Adrenal gland (tissue), 12 donors: Measurements from ENCODE around the gene CCDC183. TPM values are rescaled to one million over a fixed set of nuclear protein-coding genes. Genes with fewer than 3 reads are reported as not detected.
"Not testable (repeated sequence)": the region's sequence is repeated elsewhere in the genome, so short reads cannot be mapped to it uniquely, and the experiment has no call there.

Experiments
- DNase-seq, 7 donors: peaks; one replicate each; pipeline ENCODE4 v3.0.0-alpha.2; 2019 to 2020
- H3K27ac ChIP-seq, 5 donors: fragments of 200-600 bp; sonication (generic) in 4 of 5; 1 replicate in 3 of 5; 2 replicates in 2 of 5; pipeline versions ENCODE4 v1.5.1 to v1.8.0; 2016 to 2020; ENCODE audit warnings: mild to moderate bottlenecking in 1 of 5
- H3K27me3 ChIP-seq: fragments of 200-600 bp; 2 replicates; pipeline ENCODE4 v1.8.0; 2021
- H3K36me3 ChIP-seq, 2 donors: fragments of 200-600 bp; replicated peaks in 1 of 2; 1 replicate in 1 of 2; 2 replicates in 1 of 2; pipeline versions ENCODE4 v1.5.1 to v1.8.0; 2018 to 2022
- H3K4me1 ChIP-seq, 2 donors: fragments of 200-600 bp; replicated peaks in 1 of 2; 1 replicate in 1 of 2; 2 replicates in 1 of 2; pipeline versions ENCODE4 v1.5.1 to v1.8.0; 2018 to 2021
- H3K4me3 ChIP-seq, 4 donors: fragments of 200-600 bp; sonication (generic) in 3 of 4; one replicate each; pipeline ENCODE4 v1.5.1; 2016 to 2018
- H3K9me3 ChIP-seq, 3 donors: fragments of 200-600 bp; sonication (generic) in 1 of 3; replicated peaks in 1 of 3; 1 replicate in 2 of 3; 2 replicates in 1 of 3; pipeline versions ENCODE4 v1.5.1 to v1.8.0; 2016 to 2021
- POLR2A ChIP-seq, 2 donors: fragments of 450-650 bp; IDR thresholded peaks; one replicate each; pipeline ENCODE4 v1.6.1; 2017; ENCODE audit warnings: antibody characterized with exemption in 2 of 2, mild to moderate bottlenecking in 2 of 2, moderate library complexity in 1 of 2
- WGBS, 4 donors: extraction: QIAGEN DNeasy Blood & Tissue Kit in 2 of 4; methylation state at CpG; one replicate each; pipeline versions ENCODE4 v1.1.5 to v1.1.7; 2013 to 2017; 5-methylcytosine and 5-hydroxymethylcytosine counted together
- intact Hi-C, 2 donors: fragments of 100-400 bp; cut with DNase I; formaldehyde crosslinking; loops; one replicate each; pipeline versions ENCODE4 v1.14.1 to v1.15.0; 2022 to 2023
- polyA plus RNA-seq, 3 donors: library from polyadenylated mRNA; stranded (reverse); fragments of 200-250 nt in 2 of 3; fragments of 350-450 nt in 1 of 3; fragmentation: Illumina TruSeq in 1 of 3; extraction: RNeasy Lipid Tissue Mini Kit (QIAGEN cat#74804) in 1 of 3; gene quantifications; one replicate each; pipeline ENCODE4 v1.2.3, GENCODE V29; 2013 to 2014
- total RNA-seq, 9 donors: library from RNA; depleted of rRNA in 4 of 9; stranded (reverse); fragments of >200 nt in 4 of 9; fragments of 120-200 nt in 1 of 9; fragmentation: NEBNext Ultra II Directional in 1 of 9; extraction: Animal tissue kit (Norgen Biotek cat#: 25700) in 1 of 9; gene quantifications; one replicate each; pipeline versions ENCODE4 v1.1.0 to v1.2.4, GENCODE V29; 2013 to 2023
- TF ChIP-seq, protein P1 (sequence below), 6 experiments: fragments of 450-650 bp in 4 of 6; fragments of 200-600 bp in 2 of 6; sonication (generic) in 1 of 6; IDR thresholded peaks; 1 replicate in 5 of 6; 2 replicates in 1 of 6; pipeline versions ENCODE4 v1.5.1 to v1.8.0; 2016 to 2021; ENCODE audit warnings: antibody characterized with exemption in 6 of 6, mild to moderate bottlenecking in 2 of 6, moderate library complexity in 1 of 6
- donor health status: healthy with polysubstance abuse.
- donor health status: Bipolar disorder and iron deficiency.
- donor health status: DM: yes; HTN: yes; CAD: no.
- donor health status: DM: no; HTN: no; CAD: no.
- donor health status: DM: no; HTN: no; CAD: no.
- donor health status: DM: yes; HTN: yes; CAD: no.

Gene CCDC183
- total and polyA plus RNA-seq, 12 donors = 0.46 to 17.5 (median 1.8) TPM; not detected in 1

DNA sequence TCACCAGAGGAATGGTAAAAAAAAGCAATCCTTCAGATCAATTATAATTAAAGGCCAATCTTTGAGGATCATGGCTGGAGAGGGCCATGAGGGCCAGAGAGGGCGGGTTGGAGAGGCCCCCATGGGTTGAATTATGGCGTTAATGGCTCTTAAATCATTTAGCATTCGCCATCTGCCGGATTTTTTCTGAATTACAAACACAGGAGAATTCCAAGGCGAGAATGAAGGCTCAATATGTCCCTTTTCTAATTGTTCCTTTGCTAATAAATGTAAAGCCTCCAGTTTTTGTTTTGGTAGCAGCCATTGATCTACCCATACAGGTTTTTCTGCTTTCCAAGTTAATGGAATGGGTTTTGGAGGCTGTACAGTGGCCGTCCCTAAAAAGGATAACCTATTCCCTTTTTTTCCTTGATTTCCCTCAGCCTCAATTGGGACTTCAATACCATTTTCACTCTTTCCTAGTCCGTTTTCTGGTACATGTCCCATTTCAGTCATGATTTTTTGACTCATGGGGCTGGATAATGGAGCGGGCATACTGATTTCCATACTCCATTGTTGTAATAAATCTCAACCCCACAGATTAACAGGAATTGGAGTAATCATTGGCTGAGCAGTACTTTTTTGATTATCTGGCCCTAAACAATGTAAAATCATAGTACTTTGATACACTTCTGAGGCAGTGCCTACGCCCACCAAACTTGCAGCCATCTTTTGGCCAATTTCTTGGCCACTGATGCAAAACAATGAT lies 11.7 kb upstream of the CCDC183 start:
- Histone ChIP-seq H3K4me1 (peaks cover 0 to 3% of the 10 kb centered on the region in 2 donors), H3K9me3 (no peaks in the 10 kb centered on the region), H3K36me3 (no peaks in the 10 kb centered on the region), H3K4me3 (no peak overlapping the region), H3K27me3 (no peaks in the 10 kb centered on the region), H3K27ac (peak overlapping the region in 2 of 5 donors; percentile 74 to 78)
- intact Hi-C loops = loop anchor here in 1 of 2 donors (10.0 kb wide), 1 partner anchor 450 kb away; the partner anchor contains the start of gene SLC34A3
- TF ChIP-seq, protein P1, sequence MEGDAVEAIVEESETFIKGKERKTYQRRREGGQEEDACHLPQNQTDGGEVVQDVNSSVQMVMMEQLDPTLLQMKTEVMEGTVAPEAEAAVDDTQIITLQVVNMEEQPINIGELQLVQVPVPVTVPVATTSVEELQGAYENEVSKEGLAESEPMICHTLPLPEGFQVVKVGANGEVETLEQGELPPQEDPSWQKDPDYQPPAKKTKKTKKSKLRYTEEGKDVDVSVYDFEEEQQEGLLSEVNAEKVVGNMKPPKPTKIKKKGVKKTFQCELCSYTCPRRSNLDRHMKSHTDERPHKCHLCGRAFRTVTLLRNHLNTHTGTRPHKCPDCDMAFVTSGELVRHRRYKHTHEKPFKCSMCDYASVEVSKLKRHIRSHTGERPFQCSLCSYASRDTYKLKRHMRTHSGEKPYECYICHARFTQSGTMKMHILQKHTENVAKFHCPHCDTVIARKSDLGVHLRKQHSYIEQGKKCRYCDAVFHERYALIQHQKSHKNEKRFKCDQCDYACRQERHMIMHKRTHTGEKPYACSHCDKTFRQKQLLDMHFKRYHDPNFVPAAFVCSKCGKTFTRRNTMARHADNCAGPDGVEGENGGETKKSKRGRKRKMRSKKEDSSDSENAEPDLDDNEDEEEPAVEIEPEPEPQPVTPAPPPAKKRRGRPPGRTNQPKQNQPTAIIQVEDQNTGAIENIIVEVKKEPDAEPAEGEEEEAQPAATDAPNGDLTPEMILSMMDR (IDR thresholded peaks at IDR 0.05) = peak; percentile 18 to 56 (median 38)
- TF ChIP-seq POLR2A (IDR thresholded peaks at IDR 0.05) = no peak
- DNase-seq = no peak
- 52 to 65% (median 57%) methylated on average over 9 of the region's 9 CpGs for WGBS, 4 donors

DNA sequence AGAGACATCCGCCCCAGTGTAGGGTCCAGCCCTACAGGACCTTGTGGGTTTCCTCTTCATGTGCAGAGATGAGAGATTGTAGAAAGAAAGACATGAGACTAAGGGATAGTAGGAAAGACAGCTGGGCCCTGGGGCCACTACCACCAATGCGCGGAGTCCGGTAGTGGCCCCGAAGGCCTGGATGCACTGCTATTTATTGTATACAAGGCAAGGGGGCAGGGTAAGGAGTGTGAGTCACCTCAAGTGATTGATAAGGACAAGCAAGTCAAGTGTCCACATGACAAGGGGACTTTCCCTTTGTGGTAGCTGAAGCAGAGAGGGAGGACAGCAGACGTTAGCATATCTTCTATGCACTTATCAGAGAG lies 11.2 kb upstream of the CCDC183 start:
- H3K4me3 ChIP-seq = no peak overlapping the region
- DNase-seq = peak in 2 of 7 donors; percentile 61 to 70
- 60 to 78% (median 66%) methylated on average over 6 of the region's 6 CpGs for WGBS, 4 donors
- H3K9me3 ChIP-seq = no peaks in the 10 kb centered on the region
- H3K27me3 ChIP-seq = no peaks in the 10 kb centered on the region
- peak overlapping the region in 3 of 5 donors; percentile 61 to 78 (median 74) for H3K27ac ChIP-seq
- intact Hi-C loops = loop anchor here (5.0 to 10.0 kb wide), 3 partner anchors 247 to 450 kb away; partner anchors contain the start of genes FUT7 (in 1 of the 2) and SLC34A3 (in 1 of the 2)
- H3K36me3 ChIP-seq = no peaks in the 10 kb centered on the region
- TF ChIP-seq, protein P1 (IDR thresholded peaks at IDR 0.05) = no peak
- no peak for TF ChIP-seq POLR2A (IDR thresholded peaks at IDR 0.05)
- peaks cover 0 to 3% of the 10 kb centered on the region in 2 donors for H3K4me1 ChIP-seq

DNA sequence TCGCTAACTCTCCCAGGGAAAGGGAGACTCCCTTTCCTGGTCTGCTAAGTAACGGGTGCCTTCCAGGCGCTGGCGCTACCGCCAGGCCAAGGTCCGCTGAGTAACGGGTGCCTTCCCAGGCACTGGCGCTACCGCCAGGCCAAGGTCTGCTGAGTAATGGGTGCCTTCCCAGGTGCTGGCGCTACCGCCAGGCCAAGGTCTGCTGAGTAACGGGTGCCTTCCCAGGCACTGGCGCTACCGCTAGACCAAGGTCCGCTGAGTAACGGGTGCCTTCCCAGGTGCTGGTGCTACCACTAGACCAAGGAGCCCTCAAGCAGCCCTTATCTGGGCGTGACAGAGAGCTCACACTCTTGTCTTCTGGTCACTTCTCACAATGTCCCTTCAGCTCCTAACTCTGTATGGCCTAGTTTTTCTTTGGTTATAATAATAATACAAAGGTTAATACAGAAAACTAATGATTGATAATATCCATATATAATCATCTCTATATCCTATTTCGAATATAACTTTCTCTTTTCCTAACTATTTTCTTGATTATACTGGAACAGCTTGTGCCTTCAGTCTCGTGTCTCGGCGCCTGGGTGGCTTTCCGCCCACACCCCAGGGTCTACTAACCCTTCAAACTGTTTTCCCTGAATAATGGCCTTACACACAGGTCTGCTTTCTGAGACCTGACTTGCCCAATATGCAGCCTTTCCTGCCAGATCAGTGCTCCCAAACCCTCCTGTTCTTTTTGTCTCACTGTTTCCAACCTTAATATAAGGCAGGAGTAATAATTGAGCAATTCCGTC lies 10.4 kb upstream of the CCDC183 start:
- intact Hi-C loops = loop anchor here (5.0 to 10.0 kb wide), 3 partner anchors 247 to 449 kb away; partner anchors contain the start of genes FUT7 (in 1 of the 2) and SLC34A3 (in 1 of the 2)
- peak in 6 of 7 donors; percentile 62 to 73 (median 68) for DNase-seq
- not testable (repeated sequence) for H3K4me3 ChIP-seq, H3K27me3 ChIP-seq, H3K9me3 ChIP-seq, H3K4me1 ChIP-seq, H3K36me3 ChIP-seq
- H3K27ac ChIP-seq = peak overlapping the region in 3 of 5 donors; percentile 61 to 78 (median 74)
- 54 to 63% (median 57%) methylated on average over 21 to 23 of the region's 23 CpGs for WGBS, 4 donors

DNA sequence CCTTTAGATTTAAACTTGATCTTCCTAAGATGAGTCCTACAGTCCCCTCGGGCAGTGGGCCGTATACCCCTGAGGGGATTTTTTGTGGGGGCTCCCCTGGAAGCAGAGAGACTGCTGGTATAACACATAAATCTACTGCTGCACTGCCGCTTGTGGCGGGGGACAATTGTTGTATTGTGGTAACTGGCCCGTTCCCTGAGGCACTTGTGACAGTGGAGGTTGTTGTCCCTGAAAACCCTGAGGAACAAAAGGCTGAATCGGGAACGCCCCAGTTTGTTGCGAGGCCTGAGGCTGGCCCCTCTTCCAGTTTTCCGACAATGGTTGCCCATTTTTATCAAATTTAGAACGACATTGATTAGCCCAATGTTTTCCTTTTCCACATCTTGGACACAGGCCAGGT lies 9.7 kb upstream of the CCDC183 start:
- H3K4me1 ChIP-seq = peaks cover 5 to 10% of the 10 kb centered on the region in 2 donors
- H3K27me3 ChIP-seq = no peaks in the 10 kb centered on the region
- no peaks in the 10 kb centered on the region for H3K36me3 ChIP-seq
- TF ChIP-seq POLR2A (IDR thresholded peaks at IDR 0.05) = no peak
- TF ChIP-seq, protein P1 (IDR thresholded peaks at IDR 0.05) = no peak
- H3K27ac ChIP-seq = no peak overlapping the region
- H3K9me3 ChIP-seq = no peaks in the 10 kb centered on the region
- DNase-seq = no peak
- intact Hi-C loops = loop anchor here (5.0 to 10.0 kb wide), 3 partner anchors 246 to 448 kb away; partner anchors contain the start of genes FUT7 (in 1 of the 2) and SLC34A3 (in 1 of the 2)
- WGBS, 4 donors = 65 to 75% (median 71%) methylated on average over 10 of the region's 10 CpGs
- no peak overlapping the region for H3K4me3 ChIP-seq

DNA sequence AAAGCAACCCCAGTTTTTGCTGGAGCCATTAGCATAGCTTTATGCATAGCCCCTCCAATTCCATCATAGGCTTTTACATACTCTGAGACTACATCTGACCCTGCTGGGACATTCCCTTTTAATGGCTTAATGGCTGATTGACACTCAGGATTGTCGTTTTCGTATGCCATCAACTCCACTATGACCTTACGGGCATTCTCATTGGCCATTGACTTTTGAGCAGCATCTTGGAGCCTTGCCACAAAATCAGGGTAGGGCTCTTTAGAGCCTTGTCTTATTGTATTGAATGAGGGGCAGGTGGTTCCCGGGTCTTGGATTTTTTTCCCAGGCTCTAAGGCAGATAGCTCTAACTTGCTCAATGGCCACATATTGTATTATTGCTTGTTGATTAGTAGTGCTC lies 9.2 kb upstream of the CCDC183 start:
- H3K4me3 ChIP-seq, DNase-seq, H3K9me3 ChIP-seq, H3K27ac ChIP-seq, H3K36me3 ChIP-seq, H3K27me3 ChIP-seq: not testable (repeated sequence)
- intact Hi-C loops = loop anchor here (5.0 to 10.0 kb wide), 3 partner anchors 245 to 448 kb away; partner anchors contain the start of genes FUT7 (in 1 of the 2) and SLC34A3 (in 1 of the 2)
- WGBS, 4 donors = 43 to 50% (median 46%) methylated on average over 4 of the region's 4 CpGs
- peaks cover 5 to 16% of the 10 kb centered on the region in 2 donors for H3K4me1 ChIP-seq
